ENCODE data around the gene ELL. TPM values are rescaled to one million over a fixed set of nuclear protein-coding genes. Genes with fewer than 3 reads are reported as not detected.

ELL gene
- total and polyA plus RNA-seq, 2 donors (not counting 3 experiments of a cell fraction or from before 2014, with no cell fraction given) = 9.9 to 18.2 TPM

GRCh38 chr19:18520848-18521691 lies 800 bp downstream of the ELL start:
- Histone ChIP-seq H3K9me1 (replicated peaks; ENCODE audit: control insufficient read depth, extremely low read depth, insufficient read depth, low read length) (no peaks in the 10 kb centered on the region), H3K4me2 (ENCODE audit: insufficient read depth, low read length) (peak overlapping the region; percentile 94), H3K36me3 (ENCODE audit: control insufficient read depth in 2 of 2, extremely low read depth in 1 of 2, insufficient read depth in 2 of 2, low read length in 2 of 2) (no peaks in the 10 kb centered on the region), H3K79me2 (ENCODE audit: control insufficient read depth, insufficient read depth, low read length) (peaks cover 50% of the 10 kb centered on the region), H3K9ac (replicated peaks; ENCODE audit: extremely low read depth, insufficient read depth, low read length) (peak overlapping the region; percentile 97), H3K27ac (ENCODE audit: insufficient read depth, low read depth, low read length) (peak overlapping the region; percentile 89), H3K4me3 (replicated peaks in 1 of 3; ENCODE audit: insufficient read depth in 1 of 3, low read depth in 1 of 3, low read length in 3 of 3) (peak overlapping the region; percentile 71 to 85 (median 82)), H3K9me3 (replicated peaks; ENCODE audit: control insufficient read depth, insufficient read depth, low read length) (no peaks in the 10 kb centered on the region), H4K20me1 (replicated peaks; ENCODE audit: control insufficient read depth, extremely low read depth, insufficient read depth, low read length) (no peaks in the 10 kb centered on the region), H2AFZ (ENCODE audit: low read depth, low read length) (no peak overlapping the region), H3K4me1 (ENCODE audit: control insufficient read depth, extremely low read depth, insufficient read depth, low read length) (peaks cover 12% of the 10 kb centered on the region), H3K27me3 (ENCODE audit: control insufficient read depth in 2 of 2, insufficient read depth in 2 of 2, low read length in 2 of 2) (no peaks in the 10 kb centered on the region)
- dilution Hi-C loops (cut with MboI; ENCODE audit: extremely low pct_ligation_motif_present, low sequenced_read_pairs) (no loop called here), intact Hi-C loops (cut with micrococcal nuclease) (loop anchor here (1.0 to 2.0 kb wide), 3 partner anchors 35 to 104 kb away; no protein-coding TSS in a partner anchor)
- DNase-seq (ENCODE audit: low read depth, low spot score) = peak; percentile 22
- peak; percentile 26 for FAIRE-seq
- TF ChIP-seq CTCF (IDR thresholded peaks at IDR 0.05; ENCODE audit: extremely low read depth in 1 of 2, insufficient read depth in 1 of 2, low read depth in 1 of 2, low read length in 2 of 2) (peak in 1 of 2 donors; percentile 14), MYC (IDR thresholded peaks at IDR 0.05; ENCODE audit: low read depth, low read length) (no peak), JUN (IDR thresholded peaks at IDR 0.05; ENCODE audit: borderline replicate concordance, insufficient read depth, insufficient read length, low read depth) (no peak), FOS (IDR thresholded peaks at IDR 0.05; ENCODE audit: borderline replicate concordance, insufficient read depth, low read length) (no peak)
- CTCF ChIA-PET = interaction anchor here (0.7 to 3.6 kb wide), 24 partner anchors 9 to 326 kb away, joined by 3 to 25 read pairs (median 6); partner anchors contain the start of genes KXD1 and REX1BD
- TSS peak; percentile 90 for BruUV-seq (replicated peaks)
- POLR2A ChIA-PET = interaction anchor here (0.5 to 2.1 kb wide), 8 partner anchors 13 to 491 kb away, joined by 3 to 9 read pairs (median 4); partner anchors contain the start of genes KXD1 and UBA52
